ENCODE results near the gene MVK.
"Not testable (repeated sequence)": the region's sequence is repeated elsewhere in the genome, so short reads cannot be mapped to it uniquely, and the experiment has no call there.

Gene MVK

GRCh38 chr12:109590566-109590965 lies 17.0 kb downstream of the MVK start:
- no peak for DNase-seq (ENCODE audit: low read depth, low spot score)

GRCh38 chr12:109591041-109591440 lies 17.4 kb downstream of the MVK start:
- no peak for DNase-seq (ENCODE audit: low read depth, low spot score)

GRCh38 chr12:109592195-109592904 lies 18.8 kb downstream of the MVK start:
- no peak for DNase-seq (ENCODE audit: low read depth, low spot score)

GRCh38 chr12:109592905-109593272 lies 19.3 kb downstream of the MVK start:
- no peak for DNase-seq (ENCODE audit: low read depth, low spot score)

GRCh38 chr12:109594556-109595317 lies 21.1 kb downstream of the MVK start:
- no peak for DNase-seq (ENCODE audit: low read depth, low spot score)

GRCh38 chr12:109595321-109595902 lies 21.8 kb downstream of the MVK start:
- DNase-seq (ENCODE audit: low read depth, low spot score) = no peak

GRCh38 chr12:109596418-109597244 lies 23.0 kb downstream of the MVK start:
- no peak for DNase-seq (ENCODE audit: low read depth, low spot score)

GRCh38 chr12:109597414-109597794 lies 23.8 kb downstream of the MVK start:
- DNase-seq (ENCODE audit: low read depth, low spot score) = no peak

- DNase-seq (ENCODE audit: low read depth, low spot score) = peak; percentile 65
Measured at GRCh38 chr12:109597795-109598427, 24.3 kb downstream of the MVK start.

GRCh38 chr12:109598428-109598854 lies 24.8 kb downstream of the MVK start:
- DNase-seq (ENCODE audit: low read depth, low spot score) = no peak

- DNase-seq (ENCODE audit: low read depth, low spot score) = no peak
Measured at GRCh38 chr12:109599087-109599486, 25.5 kb downstream of the MVK start.

GRCh38 chr12:109600481-109600880 lies 26.9 kb downstream of the MVK start:
- DNase-seq (ENCODE audit: low read depth, low spot score) = no peak

GRCh38 chr12:109600995-109601394 lies 27.4 kb downstream of the MVK start:
- DNase-seq (ENCODE audit: low read depth, low spot score) = no peak

GRCh38 chr12:109601557-109601956 lies 28.0 kb downstream of the MVK start:
- no peak for DNase-seq (ENCODE audit: low read depth, low spot score)

- not testable (repeated sequence) for DNase-seq (ENCODE audit: low read depth, low spot score)
Measured at GRCh38 chr12:109602132-109602531, 28.5 kb downstream of the MVK start.

GRCh38 chr12:109604132-109604585 lies 30.6 kb downstream of the MVK start:
- DNase-seq (ENCODE audit: low read depth, low spot score) = no peak

- no peak for DNase-seq (ENCODE audit: low read depth, low spot score)
Measured at GRCh38 chr12:109605016-109605415, 31.4 kb downstream of the MVK start.

GRCh38 chr12:109605599-109606228 lies 32.1 kb downstream of the MVK start:
- no peak for DNase-seq (ENCODE audit: low read depth, low spot score)

- no peak for DNase-seq (ENCODE audit: low read depth, low spot score)
Measured at GRCh38 chr12:109606320-109607028, 32.9 kb downstream of the MVK start.

- no peak for DNase-seq (ENCODE audit: low read depth, low spot score)
Measured at GRCh38 chr12:109607618-109608017, 34.0 kb downstream of the MVK start.
